ENCODE results near the gene ZFYVE28. TPM values are rescaled to one million over a fixed set of nuclear protein-coding genes. Genes with fewer than 3 reads are reported as not detected.

ZFYVE28 gene
- total RNA-seq, 1 donor: 8.9 TPM

DNA sequence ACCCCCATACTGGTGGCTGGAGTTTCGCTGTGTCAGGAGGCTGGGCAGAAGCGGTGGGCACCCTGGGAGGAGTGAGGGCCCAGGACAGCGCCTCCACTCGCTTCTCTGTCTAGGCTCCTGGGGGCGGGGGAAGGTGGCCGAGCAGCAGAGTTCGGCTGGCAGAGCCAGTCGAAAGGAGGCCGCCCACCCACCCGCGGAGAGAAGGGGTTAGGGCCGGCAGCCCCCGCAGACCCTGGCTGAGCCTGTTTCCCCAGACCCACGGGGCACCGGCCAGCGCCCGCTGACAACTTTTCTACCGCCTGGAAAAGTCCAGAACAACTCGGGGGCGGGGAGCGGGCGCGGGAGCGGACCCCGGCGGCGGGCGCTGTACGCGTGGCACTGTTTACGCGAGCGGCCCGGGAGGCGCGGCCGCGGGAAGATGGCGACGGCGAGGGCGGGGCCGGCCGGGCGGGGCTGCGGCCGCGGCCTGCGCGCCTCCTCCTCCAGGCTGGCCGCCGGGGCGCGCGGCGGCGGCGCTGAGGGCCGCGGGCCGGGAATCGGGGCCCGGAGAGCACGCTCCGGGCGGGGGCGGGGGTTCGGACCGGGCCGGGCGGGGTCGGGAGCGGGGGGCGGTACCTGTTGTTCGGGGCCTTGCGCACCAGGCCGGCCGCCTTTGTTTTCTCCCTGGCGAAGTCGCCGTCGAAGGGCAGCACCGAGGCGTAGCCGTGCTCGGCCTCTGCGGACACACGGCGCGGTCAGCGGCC, 157.2 kb downstream of the ZFYVE28 start:
- Histone ChIP-seq H3K27me3 (ENCODE audit: insufficient read depth, low read length) (no peaks in the 10 kb centered on the region), H3K4me1 (ENCODE audit: insufficient read depth, low read length) (peaks cover 23% of the 10 kb centered on the region), H3K4me3 (ENCODE audit: low read length) (peak overlapping the region; percentile 61), H3K9me3 (ENCODE audit: low read depth, low read length) (no peaks in the 10 kb centered on the region)

DNA sequence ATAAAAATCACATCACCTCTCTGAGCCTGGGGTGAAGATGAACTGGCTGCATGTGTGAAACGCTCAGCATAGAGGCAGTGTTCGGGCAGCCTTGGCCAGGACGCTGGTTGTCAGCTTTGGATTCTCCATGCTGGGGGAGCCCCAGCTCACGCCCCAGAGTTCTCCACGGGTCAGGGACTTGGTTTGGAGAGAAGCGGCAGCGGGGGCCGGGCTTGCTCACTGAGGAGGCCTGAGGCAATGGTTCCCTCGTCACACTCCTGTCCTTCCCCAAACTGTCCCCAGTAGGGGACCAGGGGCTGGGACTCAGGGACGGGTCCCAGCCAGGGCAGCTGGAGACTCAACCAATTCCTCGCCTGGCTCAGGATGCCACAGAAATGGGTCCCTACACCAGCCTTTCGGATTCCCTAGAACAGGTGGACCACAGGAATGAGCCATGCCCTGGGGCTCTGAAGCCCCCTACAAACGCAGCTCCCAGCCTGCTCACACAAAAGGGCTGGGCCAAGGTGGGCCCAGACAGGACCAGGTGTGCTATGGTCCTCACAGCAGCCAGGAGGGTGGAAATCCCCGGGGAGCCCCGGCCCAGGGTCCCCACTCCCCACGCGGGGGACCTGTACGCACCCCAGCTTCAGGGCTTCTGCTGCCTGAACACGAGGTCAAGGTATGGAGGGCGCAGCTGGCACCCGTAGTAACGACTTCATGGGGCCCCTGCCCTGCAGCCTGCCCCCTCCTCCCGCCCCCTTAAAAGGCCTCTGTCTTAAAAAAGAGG, 157.9 kb downstream of the ZFYVE28 start:
- peak overlapping the region; percentile 57 for H3K4me3 ChIP-seq (ENCODE audit: low read length)
- no peaks in the 10 kb centered on the region for H3K27me3 ChIP-seq (ENCODE audit: insufficient read depth, low read length)
- no peaks in the 10 kb centered on the region for H3K9me3 ChIP-seq (ENCODE audit: low read depth, low read length)
- peaks cover 23% of the 10 kb centered on the region for H3K4me1 ChIP-seq (ENCODE audit: insufficient read depth, low read length)

DNA sequence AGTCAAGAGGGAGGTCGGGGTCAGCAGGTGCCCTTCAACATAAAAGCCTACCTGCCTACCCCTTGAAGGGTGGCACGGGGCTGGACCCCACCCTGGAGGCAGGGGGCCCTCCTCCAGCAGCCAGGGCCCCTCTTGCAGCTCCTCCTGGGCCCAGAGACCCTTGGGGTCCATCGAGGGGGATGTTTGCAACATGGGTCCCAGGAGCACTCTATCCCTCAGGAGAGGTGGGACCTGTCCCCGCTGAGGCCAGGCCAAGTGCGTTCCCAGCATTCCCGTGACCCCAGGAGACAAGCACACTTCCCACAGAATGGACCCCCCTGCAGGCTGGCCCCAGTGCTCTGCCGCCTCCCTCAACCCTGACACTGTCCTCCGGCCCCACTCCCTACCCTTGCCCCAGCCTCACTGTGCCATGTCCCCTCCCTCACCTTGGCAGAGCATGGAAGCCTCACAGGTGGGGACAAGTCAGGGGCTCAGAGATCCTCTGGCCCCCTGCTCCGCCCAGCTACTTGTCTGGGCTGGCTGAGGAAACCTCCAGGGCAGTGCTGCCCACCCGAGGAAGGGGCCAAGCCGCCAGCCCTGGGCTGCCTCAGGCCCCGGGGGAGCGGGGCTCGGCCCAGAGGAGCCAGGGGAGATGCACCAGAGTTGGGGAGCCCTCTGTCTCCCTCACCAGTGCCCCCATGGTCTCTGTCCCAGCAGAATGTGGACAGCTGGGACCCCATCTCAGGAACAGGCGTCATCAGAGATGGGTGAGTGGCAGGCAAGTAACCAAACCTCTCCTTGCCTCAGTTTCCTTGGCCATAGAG, 158.7 kb downstream of the ZFYVE28 start:
- Histone ChIP-seq H3K4me1 (ENCODE audit: insufficient read depth, low read length) (peaks cover 23% of the 10 kb centered on the region), H3K27me3 (ENCODE audit: insufficient read depth, low read length) (no peaks in the 10 kb centered on the region), H3K4me3 (ENCODE audit: low read length) (no peak overlapping the region), H3K9me3 (ENCODE audit: low read depth, low read length) (no peaks in the 10 kb centered on the region)

DNA sequence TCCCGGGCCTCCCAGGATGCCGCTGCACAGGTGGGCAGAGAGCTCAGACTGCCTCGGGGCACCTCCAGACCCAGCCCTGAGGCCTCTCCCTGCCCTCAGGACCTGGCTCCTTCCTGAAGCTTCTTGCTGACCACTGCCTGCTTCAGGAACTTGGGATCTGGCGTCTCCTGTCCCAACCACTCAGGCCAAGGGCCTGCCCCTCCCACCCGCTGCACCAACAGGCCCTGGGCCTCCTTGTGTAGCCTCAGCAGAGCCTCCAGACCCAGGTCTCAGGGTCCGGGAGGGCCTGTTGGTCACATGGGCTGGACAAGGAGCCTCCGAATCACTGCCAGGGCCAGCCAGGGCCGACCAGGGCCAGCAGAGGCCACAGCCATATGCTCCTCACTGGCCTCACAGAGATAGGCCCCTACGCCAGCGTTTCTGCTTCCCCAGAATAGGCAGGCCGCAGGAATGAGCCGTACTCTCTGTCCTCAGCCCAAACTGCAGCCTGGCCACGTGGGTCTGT, 159.4 kb downstream of the ZFYVE28 start:
- Histone ChIP-seq H3K4me1 (ENCODE audit: insufficient read depth, low read length) (peaks cover 23% of the 10 kb centered on the region), H3K27me3 (ENCODE audit: insufficient read depth, low read length) (no peaks in the 10 kb centered on the region), H3K9me3 (ENCODE audit: low read depth, low read length) (no peaks in the 10 kb centered on the region), H3K4me3 (ENCODE audit: low read length) (no peak overlapping the region)

DNA sequence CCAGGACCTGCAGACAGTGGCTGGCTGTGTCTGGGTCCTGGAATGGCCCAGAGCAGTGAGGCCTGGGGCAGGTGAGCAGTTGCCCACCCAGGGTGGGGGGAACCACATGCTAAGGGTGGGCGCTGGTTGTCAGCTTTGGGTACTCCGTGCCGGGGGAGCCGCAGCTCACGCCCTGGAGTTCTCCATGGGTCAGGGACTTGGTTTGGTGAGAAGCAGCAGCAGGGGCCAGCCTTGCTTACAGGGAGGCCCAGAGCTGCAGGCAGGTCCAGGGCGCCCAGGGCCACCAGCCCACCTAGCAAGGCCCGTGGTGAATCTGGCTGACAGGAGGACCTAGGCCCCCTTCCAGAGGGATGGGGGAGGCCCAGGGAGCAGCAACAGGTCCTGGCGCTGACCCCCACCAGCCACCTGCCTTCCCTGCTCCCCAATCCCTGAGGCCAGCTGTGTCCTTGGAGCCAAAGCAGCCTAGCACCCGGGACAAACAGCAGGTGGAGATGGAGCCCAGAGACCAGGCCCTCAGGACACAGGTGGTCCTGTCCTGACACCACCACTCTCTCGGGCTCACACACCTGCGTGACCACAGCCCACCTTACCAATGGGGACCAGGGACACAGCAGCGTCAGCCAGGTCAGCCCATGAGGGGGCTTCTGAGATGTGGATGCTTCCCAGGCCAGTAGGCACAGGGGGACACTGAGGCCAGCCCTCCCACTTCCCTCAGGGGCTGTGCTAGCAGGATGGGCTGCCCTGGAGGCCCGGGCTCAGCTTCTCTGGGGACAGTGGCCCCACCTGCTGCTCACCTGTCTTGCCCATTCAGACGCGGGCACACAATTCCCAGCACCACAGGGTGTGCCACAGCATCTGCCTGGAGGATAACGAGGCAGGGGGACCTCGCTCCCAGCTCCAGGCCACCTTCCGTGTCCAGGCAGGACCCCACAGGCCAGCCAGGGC, 160.1 kb downstream of the ZFYVE28 start:
- peaks cover 23% of the 10 kb centered on the region for H3K4me1 ChIP-seq (ENCODE audit: insufficient read depth, low read length)
- H3K27me3 ChIP-seq (ENCODE audit: insufficient read depth, low read length): no peaks in the 10 kb centered on the region
- H3K4me3 ChIP-seq (ENCODE audit: low read length): no peak overlapping the region
- no peaks in the 10 kb centered on the region for H3K9me3 ChIP-seq (ENCODE audit: low read depth, low read length)

DNA sequence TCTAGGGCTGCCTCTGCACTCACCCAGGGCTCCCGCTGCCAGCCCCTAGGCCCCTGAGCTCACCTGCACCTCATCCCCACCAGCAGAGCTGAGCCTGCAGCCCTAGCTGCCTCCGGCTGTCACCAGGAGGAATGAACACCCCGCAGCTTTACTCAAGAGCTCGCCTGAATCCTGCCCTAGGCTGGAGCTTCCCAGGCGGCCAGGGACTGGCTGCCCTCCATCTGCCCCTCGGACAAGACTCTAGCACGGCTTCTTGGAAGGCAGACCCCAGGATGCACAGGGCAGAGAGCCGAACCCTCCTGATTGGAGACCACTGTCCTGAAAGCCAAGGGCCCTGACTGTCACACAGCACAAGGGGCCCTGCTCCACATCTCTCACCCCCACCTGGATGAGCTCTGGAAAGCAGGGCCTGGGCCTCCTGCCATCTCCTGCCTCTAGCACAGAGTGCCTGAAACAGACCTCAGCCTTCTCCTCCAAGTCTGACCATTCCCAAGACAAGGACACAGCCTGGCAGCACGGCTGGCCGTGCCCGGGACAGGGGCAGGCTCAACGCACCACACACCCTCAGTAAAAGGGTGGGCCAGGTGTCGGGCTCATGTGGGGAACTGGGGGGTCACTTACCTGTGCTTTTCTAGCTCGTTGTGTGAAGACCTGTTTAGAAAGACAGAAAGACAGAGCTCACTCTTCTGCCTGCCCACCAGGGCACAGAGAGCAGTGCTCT, 160.9 kb downstream of the ZFYVE28 start:
- Histone ChIP-seq H3K9me3 (ENCODE audit: low read depth, low read length) (no peaks in the 10 kb centered on the region), H3K27me3 (ENCODE audit: insufficient read depth, low read length) (no peaks in the 10 kb centered on the region), H3K4me1 (ENCODE audit: insufficient read depth, low read length) (peaks cover 15% of the 10 kb centered on the region), H3K4me3 (ENCODE audit: low read length) (no peak overlapping the region)

DNA sequence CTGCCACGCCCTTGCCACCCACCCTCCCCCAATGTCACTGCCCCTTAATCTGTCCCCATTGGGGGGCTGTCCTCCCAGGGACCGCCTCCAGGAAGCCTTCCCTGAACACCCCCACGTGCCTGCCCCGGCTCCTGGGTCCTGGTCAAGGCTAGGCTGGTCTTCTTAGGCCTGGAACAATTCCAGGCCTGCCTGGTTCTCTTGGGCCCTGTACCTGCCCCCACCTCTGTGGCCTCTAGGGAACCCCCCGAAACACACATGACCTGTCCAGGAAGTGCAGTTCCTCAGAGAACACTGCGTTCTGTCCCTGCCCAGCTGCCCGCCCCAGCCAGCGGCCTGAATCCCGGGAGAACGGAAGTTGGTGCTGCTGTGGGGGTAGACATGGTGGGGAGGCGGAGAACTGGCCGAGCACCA, 161.7 kb downstream of the ZFYVE28 start:
- Histone ChIP-seq H3K9me3 (ENCODE audit: low read depth, low read length) (no peaks in the 10 kb centered on the region), H3K4me1 (ENCODE audit: insufficient read depth, low read length) (peaks cover 14% of the 10 kb centered on the region), H3K4me3 (ENCODE audit: low read length) (no peak overlapping the region), H3K27me3 (ENCODE audit: insufficient read depth, low read length) (no peaks in the 10 kb centered on the region)

DNA sequence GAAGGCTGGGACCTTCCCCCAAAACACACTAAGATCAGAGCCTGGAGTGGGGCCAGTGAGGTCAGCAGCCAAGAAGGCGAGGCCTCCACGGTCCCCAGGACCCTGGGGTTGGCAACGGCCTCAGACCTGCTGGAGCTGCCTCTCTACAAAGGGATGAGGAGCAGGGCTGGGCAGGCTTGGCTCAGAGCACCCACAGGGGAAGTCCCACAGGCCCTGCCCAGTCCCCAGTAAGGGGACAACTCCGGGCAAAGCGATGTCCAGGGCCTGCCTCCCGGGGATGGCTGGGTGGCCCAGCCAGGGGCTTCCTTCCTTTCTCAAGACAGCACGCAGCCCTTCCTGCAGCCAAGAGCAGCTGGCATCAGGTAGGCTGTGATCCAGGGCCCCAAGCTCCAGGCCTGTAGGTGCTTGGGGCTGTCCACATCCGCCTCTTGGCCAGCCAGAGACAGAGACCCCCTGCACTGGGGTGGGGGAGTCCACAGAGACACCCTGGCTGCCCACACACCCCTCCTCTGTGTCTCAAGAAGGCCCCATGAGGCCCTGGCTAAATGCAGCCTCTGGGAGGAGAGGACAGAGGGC, 162.2 kb downstream of the ZFYVE28 start:
- peaks cover 14% of the 10 kb centered on the region for H3K4me1 ChIP-seq (ENCODE audit: insufficient read depth, low read length)

DNA sequence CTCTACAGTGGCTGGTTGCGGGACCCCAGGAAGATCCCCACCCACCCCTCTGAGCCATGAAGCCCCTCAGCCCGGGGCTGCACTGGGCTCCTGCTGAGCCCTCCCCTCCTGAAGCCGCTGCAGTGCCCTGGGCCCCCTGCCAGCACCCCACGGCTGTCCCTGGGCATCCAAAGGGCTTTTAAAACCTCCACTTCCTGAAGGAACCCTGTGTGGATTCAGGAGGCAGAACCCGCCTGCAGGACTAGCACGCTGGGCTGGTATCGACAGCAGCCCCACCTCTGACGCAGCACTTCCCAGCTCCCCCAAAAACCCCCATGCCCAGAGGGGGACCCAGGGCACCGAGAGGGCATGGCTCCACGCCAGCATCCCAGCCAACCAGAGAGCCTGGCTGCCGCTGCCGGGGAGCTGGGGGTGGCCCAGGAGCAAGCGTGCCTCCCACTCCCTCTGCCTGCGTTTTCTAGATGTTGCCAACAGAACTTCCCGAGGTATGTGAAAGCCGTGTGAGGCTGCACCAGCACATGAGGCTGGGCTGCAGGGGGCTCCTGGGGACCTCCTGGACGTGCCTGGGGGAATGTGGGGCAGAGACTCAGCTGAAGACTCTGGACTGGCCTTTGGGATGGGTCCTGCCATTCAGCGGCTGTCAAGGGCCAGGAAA, 162.8 kb downstream of the ZFYVE28 start:
- no peaks in the 10 kb centered on the region for H3K9me3 ChIP-seq (ENCODE audit: low read depth, low read length)

More for the DNA sequence above, 162.2 kb downstream of the ZFYVE28 start:
- Histone ChIP-seq H3K27me3 (ENCODE audit: insufficient read depth, low read length) (no peaks in the 10 kb centered on the region), H3K4me3 (ENCODE audit: low read length) (no peak overlapping the region), H3K9me3 (ENCODE audit: low read depth, low read length) (no peaks in the 10 kb centered on the region)

DNA sequence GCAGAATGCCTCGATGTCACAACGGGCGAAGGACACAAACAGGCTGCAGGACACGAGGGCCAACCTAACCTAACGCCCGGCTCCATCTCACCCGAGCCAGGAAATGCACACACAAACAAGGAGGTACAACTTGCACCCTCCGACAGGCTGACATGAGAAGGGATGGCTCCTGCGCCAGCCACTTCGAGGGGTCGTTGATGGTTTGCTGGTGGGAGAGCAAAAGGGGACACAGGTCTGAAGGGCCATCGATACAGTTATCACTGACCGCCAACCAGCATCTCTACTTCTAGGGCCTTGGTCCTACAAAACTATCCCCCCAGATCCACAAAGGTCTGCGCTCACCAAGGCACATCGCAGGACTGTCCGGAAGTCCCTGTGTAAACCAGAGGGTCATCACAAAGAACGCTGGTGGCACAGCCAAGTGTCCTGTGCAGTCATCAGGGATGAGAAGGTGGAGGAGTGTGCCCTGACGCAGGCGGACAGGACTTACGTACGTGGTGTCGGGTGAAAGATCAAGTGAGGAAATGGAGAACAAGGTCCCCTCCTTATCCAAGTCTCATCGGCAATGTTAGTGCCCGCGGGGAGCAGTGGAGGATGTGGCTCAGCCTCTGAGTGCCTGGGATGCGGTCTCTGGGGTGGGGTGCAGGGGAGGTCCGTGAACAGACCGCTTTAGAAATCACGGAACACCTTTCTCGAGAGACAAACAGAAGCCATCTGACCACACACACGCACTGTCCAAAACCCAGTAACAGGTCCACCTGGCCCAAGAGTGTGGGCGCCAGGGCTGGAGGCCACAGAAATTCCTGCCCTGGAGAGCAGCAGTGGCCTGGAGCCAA, 163.6 kb downstream of the ZFYVE28 start:
- Histone ChIP-seq H3K9me3 (ENCODE audit: low read depth, low read length) (no peaks in the 10 kb centered on the region), H3K4me3 (ENCODE audit: low read length) (no peak overlapping the region), H3K27me3 (ENCODE audit: insufficient read depth, low read length) (no peaks in the 10 kb centered on the region), H3K4me1 (ENCODE audit: insufficient read depth, low read length) (peaks cover 2% of the 10 kb centered on the region)

More for the DNA sequence above, 162.8 kb downstream of the ZFYVE28 start:
- H3K4me3 ChIP-seq (ENCODE audit: low read length): no peak overlapping the region
- no peaks in the 10 kb centered on the region for H3K27me3 ChIP-seq (ENCODE audit: insufficient read depth, low read length)
- H3K4me1 ChIP-seq (ENCODE audit: insufficient read depth, low read length): peaks cover 9% of the 10 kb centered on the region

DNA sequence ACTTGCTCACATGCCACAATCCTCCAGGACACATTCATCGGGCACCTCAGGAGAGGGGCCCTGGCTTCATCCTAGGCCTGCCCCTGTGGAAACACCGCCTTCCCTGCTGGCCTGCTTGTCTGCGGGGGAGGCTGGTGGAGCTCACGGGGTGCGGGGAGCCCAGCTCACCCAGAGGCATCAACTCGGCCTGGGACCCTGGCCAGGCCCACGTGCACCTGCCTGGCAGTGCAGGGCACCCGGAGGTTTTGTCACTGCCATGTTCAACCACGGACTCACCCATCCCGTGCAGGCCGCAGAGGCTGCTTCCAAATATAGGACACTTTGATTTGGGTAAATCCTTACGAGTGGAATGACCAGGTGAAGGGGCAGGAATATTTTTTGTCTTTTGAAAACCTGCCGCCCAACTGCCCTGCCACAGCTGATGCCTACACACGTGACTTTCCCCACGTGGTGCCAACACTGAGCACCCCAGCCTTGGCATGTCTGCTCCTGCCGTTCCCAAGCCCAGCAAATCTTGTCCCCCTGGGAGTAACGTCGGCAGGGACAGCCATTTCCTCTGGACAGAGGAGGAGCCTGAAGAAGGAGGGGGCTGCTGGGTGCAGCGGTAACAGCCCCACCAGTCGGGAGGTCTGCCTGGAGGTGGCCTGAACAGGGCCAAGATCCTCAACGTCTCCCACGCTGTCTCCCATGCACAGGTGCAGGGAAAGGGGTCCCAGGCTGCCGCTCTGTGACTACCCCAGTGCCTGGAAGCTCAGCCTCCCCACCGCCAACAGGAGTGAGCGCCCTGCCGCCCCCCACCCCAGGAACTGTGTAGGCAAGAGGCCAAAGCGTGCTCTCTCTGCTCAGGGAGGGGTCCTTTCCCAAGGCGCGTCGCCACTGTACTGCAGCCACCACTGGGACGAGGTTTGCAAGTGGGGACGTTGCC, 165.0 kb downstream of the ZFYVE28 start:
- no peak overlapping the region for H3K4me3 ChIP-seq (ENCODE audit: low read length)
- H3K27me3 ChIP-seq (ENCODE audit: insufficient read depth, low read length): no peaks in the 10 kb centered on the region
- H3K9me3 ChIP-seq (ENCODE audit: low read depth, low read length): no peaks in the 10 kb centered on the region
- H3K4me1 ChIP-seq (ENCODE audit: insufficient read depth, low read length): no peaks in the 10 kb centered on the region

Measured in mononuclear cell (primary cell).